HepG2 (cell line): ENCODE data around the gene C6orf15.

Experiments
- ARNT2 ChIP-seq: sonication (generic); formaldehyde crosslinking; IDR thresholded peaks from 2 replicates; pipeline ENCODE4 v1.8.0; 2022; ENCODE audit warnings: mild to moderate bottlenecking, low read depth, missing genetic modification reagents, moderate library complexity
- CC2D1A ChIP-seq: sonication (generic); formaldehyde crosslinking; IDR thresholded peaks from 2 replicates; pipeline ENCODE4 v1.8.1; 2023; ENCODE audit warnings: mild to moderate bottlenecking, missing genetic modification reagents
- EEA1 ChIP-seq: sonication (generic); formaldehyde crosslinking; IDR thresholded peaks from 2 replicates; pipeline ENCODE4 v1.5.1; 2020; ENCODE audit warnings: mild to moderate bottlenecking, missing genetic modification reagents, borderline replicate concordance
- ELF4 ChIP-seq: sonication (generic); formaldehyde crosslinking; IDR thresholded peaks from 2 replicates; pipeline ENCODE4 v1.5.0; 2020; ENCODE audit warnings: missing genetic modification reagents, mild to moderate bottlenecking, moderate library complexity, borderline replicate concordance
- FOXM1 ChIP-seq: sonication (generic); formaldehyde crosslinking; IDR thresholded peaks from 2 replicates; pipeline ENCODE4 v1.5.0; 2020; ENCODE audit warnings: missing genetic modification reagents
- KDM1A ChIP-seq: IDR thresholded peaks from 2 replicates; pipeline ENCODE4 v1.6.1; 2016; ENCODE audit warnings: missing compliant biosample characterization
- POLR2AphosphoS5 ChIP-seq: IDR thresholded peaks from 2 replicates; pipeline ENCODE4 v1.6.1; 2012; ENCODE audit warnings: low read depth, low read length
- PTBP1 ChIP-seq: fragments of 200-400 bp; formaldehyde crosslinking; IDR thresholded peaks from 2 replicates; pipeline ENCODE4 v1.6.1; 2018; ENCODE audit warnings: low read length, low read depth; ENCODE audit not compliant: poor library complexity, severe bottlenecking
- YY1 ChIP-seq: IDR thresholded peaks from 2 replicates; pipeline ENCODE4 v1.6.1; 2011; ENCODE audit warnings: low read length, low read depth, moderate library complexity, mild to moderate bottlenecking; ENCODE audit not compliant: insufficient read depth, insufficient replicate concordance
- ZNF549 ChIP-seq: sonication (generic); formaldehyde crosslinking; IDR thresholded peaks from 2 replicates; pipeline ENCODE4 v1.5.0; 2020; ENCODE audit warnings: missing genetic modification reagents
- ZNF678 ChIP-seq: sonication (generic); formaldehyde crosslinking; IDR thresholded peaks from 2 replicates; pipeline ENCODE4 v1.4.0; 2020; ENCODE audit warnings: mild to moderate bottlenecking, missing genetic modification reagents
- ZNF777 ChIP-seq: sonication (generic); formaldehyde crosslinking; IDR thresholded peaks from 2 replicates; pipeline ENCODE4 v1.4.0; 2020; ENCODE audit warnings: missing genetic modification reagents
- TF ChIP-seq, protein P1 (sequence below): sonication (generic); formaldehyde crosslinking; IDR thresholded peaks from 2 replicates; pipeline ENCODE4 v1.5.0; 2020; ENCODE audit warnings: mild to moderate bottlenecking, missing genetic modification reagents, moderate library complexity
- TF ChIP-seq, protein P2 (sequence below): sonication (generic); formaldehyde crosslinking; IDR thresholded peaks from 2 replicates; pipeline ENCODE4 v1.5.0; 2020; ENCODE audit warnings: mild to moderate bottlenecking, missing genetic modification reagents, borderline replicate concordance

GRCh38 chr6:31126396-31127175 lies 14.2 kb upstream of the C6orf15 start:
- no peak for TF ChIP-seq POLR2AphosphoS5
- TF ChIP-seq KDM1A = no peak
- TF ChIP-seq ELF4 (CRISPR knock-in tag) = no peak
- TF ChIP-seq, protein P1, sequence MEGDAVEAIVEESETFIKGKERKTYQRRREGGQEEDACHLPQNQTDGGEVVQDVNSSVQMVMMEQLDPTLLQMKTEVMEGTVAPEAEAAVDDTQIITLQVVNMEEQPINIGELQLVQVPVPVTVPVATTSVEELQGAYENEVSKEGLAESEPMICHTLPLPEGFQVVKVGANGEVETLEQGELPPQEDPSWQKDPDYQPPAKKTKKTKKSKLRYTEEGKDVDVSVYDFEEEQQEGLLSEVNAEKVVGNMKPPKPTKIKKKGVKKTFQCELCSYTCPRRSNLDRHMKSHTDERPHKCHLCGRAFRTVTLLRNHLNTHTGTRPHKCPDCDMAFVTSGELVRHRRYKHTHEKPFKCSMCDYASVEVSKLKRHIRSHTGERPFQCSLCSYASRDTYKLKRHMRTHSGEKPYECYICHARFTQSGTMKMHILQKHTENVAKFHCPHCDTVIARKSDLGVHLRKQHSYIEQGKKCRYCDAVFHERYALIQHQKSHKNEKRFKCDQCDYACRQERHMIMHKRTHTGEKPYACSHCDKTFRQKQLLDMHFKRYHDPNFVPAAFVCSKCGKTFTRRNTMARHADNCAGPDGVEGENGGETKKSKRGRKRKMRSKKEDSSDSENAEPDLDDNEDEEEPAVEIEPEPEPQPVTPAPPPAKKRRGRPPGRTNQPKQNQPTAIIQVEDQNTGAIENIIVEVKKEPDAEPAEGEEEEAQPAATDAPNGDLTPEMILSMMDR (CRISPR knock-in tag) = no peak
- TF ChIP-seq ZNF549 (CRISPR knock-in tag) = no peak
- no peak for TF ChIP-seq PTBP1
- TF ChIP-seq EEA1 = no peak
- TF ChIP-seq ARNT2 = no peak
- TF ChIP-seq, protein P2, sequence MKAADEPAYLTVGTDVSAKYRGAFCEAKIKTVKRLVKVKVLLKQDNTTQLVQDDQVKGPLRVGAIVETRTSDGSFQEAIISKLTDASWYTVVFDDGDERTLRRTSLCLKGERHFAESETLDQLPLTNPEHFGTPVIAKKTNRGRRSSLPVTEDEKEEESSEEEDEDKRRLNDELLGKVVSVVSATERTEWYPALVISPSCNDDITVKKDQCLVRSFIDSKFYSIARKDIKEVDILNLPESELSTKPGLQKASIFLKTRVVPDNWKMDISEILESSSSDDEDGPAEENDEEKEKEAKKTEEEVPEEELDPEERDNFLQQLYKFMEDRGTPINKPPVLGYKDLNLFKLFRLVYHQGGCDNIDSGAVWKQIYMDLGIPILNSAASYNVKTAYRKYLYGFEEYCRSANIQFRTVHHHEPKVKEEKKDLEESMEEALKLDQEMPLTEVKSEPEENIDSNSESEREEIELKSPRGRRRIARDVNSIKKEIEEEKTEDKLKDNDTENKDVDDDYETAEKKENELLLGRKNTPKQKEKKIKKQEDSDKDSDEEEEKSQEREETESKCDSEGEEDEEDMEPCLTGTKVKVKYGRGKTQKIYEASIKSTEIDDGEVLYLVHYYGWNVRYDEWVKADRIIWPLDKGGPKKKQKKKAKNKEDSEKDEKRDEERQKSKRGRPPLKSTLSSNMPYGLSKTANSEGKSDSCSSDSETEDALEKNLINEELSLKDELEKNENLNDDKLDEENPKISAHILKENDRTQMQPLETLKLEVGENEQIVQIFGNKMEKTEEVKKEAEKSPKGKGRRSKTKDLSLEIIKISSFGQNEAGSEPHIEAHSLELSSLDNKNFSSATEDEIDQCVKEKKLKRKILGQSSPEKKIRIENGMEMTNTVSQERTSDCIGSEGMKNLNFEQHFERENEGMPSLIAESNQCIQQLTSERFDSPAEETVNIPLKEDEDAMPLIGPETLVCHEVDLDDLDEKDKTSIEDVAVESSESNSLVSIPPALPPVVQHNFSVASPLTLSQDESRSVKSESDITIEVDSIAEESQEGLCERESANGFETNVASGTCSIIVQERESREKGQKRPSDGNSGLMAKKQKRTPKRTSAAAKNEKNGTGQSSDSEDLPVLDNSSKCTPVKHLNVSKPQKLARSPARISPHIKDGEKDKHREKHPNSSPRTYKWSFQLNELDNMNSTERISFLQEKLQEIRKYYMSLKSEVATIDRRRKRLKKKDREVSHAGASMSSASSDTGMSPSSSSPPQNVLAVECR = no peak
- no peak for TF ChIP-seq CC2D1A
- TF ChIP-seq FOXM1 = no peak
- TF ChIP-seq ZNF678 = no peak
- no peak for TF ChIP-seq ZNF777 (CRISPR knock-in tag)
- TF ChIP-seq YY1 = no peak
